ENCODE results near the gene TM9SF2.
A peak's percentile ranks its signal among the peaks of the same experiment; 100 is the strongest.
"Not testable (repeated sequence)": the region's sequence is repeated elsewhere in the genome, so short reads cannot be mapped to it uniquely, and the experiment has no call there.

TM9SF2 gene

DNA sequence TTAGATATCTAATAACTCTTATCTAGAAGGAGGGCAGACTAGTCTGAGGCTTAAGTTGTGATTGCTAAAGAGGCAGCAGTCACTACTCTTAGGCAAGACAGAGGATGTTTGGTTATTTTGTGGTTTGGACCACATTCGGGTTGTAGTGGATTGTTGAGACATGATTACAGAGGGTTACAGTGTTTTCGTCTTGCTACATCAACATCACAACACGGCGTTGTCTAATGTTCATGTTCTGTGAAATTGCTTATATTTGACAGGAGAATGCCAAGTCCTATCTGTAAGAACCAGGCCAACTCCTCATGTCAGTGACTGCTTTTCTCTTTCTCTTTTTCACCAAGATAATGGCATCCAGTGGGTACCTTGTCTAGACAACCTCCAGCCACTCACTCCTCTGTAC is 16.8 kb upstream of the TM9SF2 start:
- DNase-seq (ENCODE audit: low read depth, low spot score): no peak
- H3K4me3 ChIP-seq: no peak overlapping the region
- TF ChIP-seq FOXP2 (optimal IDR thresholded peaks at IDR 0.05; ENCODE audit: control extremely low read depth, extremely low read length, insufficient read depth): no peak
- TF ChIP-seq EZH2 (IDR thresholded peaks at IDR 0.05): no peak
- TF ChIP-seq POLR2AphosphoS5 (IDR thresholded peaks at IDR 0.05; ENCODE audit: borderline replicate concordance, low read depth, low read length): no peak

GRCh38 chr13:99486996-99487395 is 14.3 kb upstream of the TM9SF2 start:
- DNase-seq (ENCODE audit: low read depth, low spot score): no peak
- no peak overlapping the region for H3K9ac ChIP-seq (ENCODE audit: insufficient read length)
- H3K36me3 ChIP-seq (ENCODE audit: insufficient read depth, low read length): no peaks in the 10 kb centered on the region
- H3K9me3 ChIP-seq (ENCODE audit: low read depth, low read length): no peaks in the 10 kb centered on the region
- no peak overlapping the region for H3K27ac ChIP-seq
- TF ChIP-seq EZH2 (IDR thresholded peaks at IDR 0.05) (no peak), POLR2AphosphoS5 (IDR thresholded peaks at IDR 0.05; ENCODE audit: borderline replicate concordance, low read depth, low read length) (no peak), FOXP2 (optimal IDR thresholded peaks at IDR 0.05; ENCODE audit: control extremely low read depth, extremely low read length, insufficient read depth) (no peak)
- H3K4me3 ChIP-seq: no peak overlapping the region

More for the DNA sequence above, 16.8 kb upstream of the TM9SF2 start:
- Histone ChIP-seq H3K9me3 (ENCODE audit: low read depth, low read length) (no peaks in the 10 kb centered on the region), H3K9ac (ENCODE audit: insufficient read length) (no peak overlapping the region), H3K36me3 (ENCODE audit: insufficient read depth, low read length) (no peaks in the 10 kb centered on the region), H3K27ac (no peak overlapping the region)

GRCh38 chr13:99489028-99489427 is 12.2 kb upstream of the TM9SF2 start:
- TF ChIP-seq EZH2 (IDR thresholded peaks at IDR 0.05) (no peak), FOXP2 (optimal IDR thresholded peaks at IDR 0.05; ENCODE audit: control extremely low read depth, extremely low read length, insufficient read depth) (no peak), POLR2AphosphoS5 (IDR thresholded peaks at IDR 0.05; ENCODE audit: borderline replicate concordance, low read depth, low read length) (no peak)
- Histone ChIP-seq H3K27ac (no peak overlapping the region), H3K9me3 (ENCODE audit: low read depth, low read length) (no peaks in the 10 kb centered on the region), H3K4me3 (no peak overlapping the region), H3K9ac (ENCODE audit: insufficient read length) (no peak overlapping the region), H3K36me3 (ENCODE audit: insufficient read depth, low read length) (no peaks in the 10 kb centered on the region)
- no peak for DNase-seq (ENCODE audit: low read depth, low spot score)

DNA sequence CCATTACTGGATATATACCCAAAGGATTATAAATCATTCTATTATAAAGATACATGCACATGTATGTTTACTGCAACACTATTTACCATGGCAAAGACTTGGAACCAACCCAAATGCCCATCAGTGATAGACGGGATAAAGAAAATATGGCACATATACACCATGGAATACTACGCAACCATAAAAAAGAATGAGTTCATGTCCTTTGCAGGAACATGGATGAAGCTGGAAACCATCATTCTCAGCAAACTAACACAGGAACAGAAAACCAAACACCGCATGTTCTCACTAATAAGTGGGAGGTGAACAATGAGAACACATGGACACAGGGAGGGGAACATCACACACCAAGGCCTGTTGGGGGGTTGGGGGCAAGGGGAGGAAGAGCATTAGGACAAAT is 9.5 kb upstream of the TM9SF2 start:
- not testable (repeated sequence) for H3K4me3 ChIP-seq; H3K9me3 ChIP-seq (ENCODE audit: low read depth, low read length); H3K9ac ChIP-seq (ENCODE audit: insufficient read length); H3K27ac ChIP-seq; H3K36me3 ChIP-seq (ENCODE audit: insufficient read depth, low read length); DNase-seq (ENCODE audit: low read depth, low spot score)

DNA sequence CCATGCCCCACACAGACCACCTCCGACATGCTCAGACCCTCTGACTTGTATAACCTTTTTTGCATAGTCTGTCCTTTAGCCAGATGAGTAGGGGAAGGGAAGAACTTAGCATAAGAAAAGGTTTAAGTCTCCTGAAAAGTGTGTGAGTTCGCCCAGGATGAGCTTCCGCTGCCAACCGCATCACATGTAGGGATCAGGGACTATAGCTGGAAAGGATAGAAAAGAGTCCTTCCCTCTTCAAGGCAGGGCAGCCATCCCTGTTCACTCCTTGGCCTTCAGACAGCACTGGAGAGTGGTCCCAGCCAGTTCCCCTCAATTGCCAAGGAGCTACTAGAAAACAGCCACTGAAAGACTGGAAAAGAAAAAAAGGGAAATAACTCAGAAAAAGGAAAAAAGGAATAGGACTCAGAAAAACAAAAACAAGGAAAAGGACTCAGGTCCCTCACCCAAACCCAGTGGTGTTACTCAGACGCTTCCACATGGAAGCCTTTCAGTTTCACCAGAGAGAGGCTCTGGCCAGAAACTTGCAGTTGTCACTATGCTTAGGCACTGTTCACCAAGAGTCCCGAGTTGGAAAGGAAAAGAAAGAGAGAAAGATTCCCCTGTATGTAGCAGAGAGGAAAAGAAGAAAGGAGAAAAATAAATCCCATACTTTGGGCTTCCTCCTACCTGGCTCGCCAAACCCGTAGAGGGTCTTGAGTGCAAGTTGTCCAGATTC is 5.6 kb upstream of the TM9SF2 start:
- Histone ChIP-seq H3K9ac (ENCODE audit: insufficient read length) (peak overlapping the region; percentile 20), H3K4me3 (peak overlapping the region; percentile 48), H3K27ac (no peak overlapping the region), H3K36me3 (ENCODE audit: insufficient read depth, low read length) (no peaks in the 10 kb centered on the region), H3K9me3 (ENCODE audit: low read depth, low read length) (no peaks in the 10 kb centered on the region)
- TF ChIP-seq EZH2 (IDR thresholded peaks at IDR 0.05): no peak
- TF ChIP-seq FOXP2 (optimal IDR thresholded peaks at IDR 0.05; ENCODE audit: control extremely low read depth, extremely low read length, insufficient read depth): no peak
- no peak for DNase-seq (ENCODE audit: low read depth, low spot score)

- Histone ChIP-seq H3K9ac (ENCODE audit: insufficient read length) (no peak overlapping the region), H3K36me3 (ENCODE audit: insufficient read depth, low read length) (no peaks in the 10 kb centered on the region), H3K4me3 (peak overlapping the region; percentile 48), H3K27ac (peak overlapping the region; percentile 76), H3K9me3 (ENCODE audit: low read depth, low read length) (no peaks in the 10 kb centered on the region)
- TF ChIP-seq POLR2AphosphoS5 (IDR thresholded peaks at IDR 0.05; ENCODE audit: borderline replicate concordance, low read depth, low read length): no peak
- TF ChIP-seq FOXP2 (optimal IDR thresholded peaks at IDR 0.05; ENCODE audit: control extremely low read depth, extremely low read length, insufficient read depth): no peak
- TF ChIP-seq EZH2 (IDR thresholded peaks at IDR 0.05): no peak
- DNase-seq (ENCODE audit: low read depth, low spot score): no peak
Observed at GRCh38 chr13:99496184-99497142, 4.8 kb upstream of the TM9SF2 start.

DNA sequence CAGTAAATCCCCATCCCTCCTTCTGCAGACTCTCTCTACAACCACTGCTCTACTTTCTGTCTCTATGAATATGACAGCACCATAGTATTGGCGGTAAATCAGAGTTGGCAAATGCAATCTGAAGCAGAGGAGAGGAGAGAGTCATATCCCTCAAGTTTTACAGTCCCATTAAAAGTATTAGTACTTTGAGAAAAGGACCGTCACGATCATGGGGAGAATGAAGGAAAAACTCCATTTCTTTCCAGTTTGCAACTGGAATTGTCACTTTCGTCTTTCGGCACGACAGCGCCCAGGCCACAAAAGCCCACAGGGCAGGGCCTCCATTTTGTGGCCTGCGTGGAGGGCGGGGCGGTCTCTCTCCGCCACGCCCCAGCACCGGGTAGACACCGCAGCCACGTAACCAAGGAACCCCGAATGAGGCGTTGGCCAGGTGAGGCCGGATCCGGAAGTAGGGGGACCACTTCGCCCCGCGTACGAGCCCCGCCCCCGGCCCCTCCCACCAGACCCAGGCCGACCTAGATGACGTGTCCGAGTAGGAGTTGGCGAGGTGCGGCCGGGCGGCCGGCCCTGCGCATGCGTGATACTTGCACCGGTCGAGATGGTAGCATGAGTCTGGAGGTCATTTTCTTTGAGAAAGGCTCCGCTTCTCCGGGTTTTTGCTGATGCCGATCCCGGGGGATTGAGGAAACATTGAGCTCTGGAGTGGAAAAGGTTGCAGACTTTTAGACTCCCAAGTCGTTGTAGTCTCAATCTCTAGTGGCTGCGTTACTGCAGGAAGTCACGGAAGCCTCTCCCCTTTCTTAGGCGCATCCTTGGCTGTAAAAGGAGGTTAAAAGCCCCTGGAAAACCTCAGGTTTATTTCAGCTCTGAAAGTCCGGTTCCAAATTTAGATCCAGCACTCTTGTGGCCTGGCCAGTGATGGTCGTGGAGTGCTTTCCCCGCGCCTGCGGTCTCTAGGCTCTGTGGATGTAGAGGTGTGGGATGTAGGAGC is 2.8 kb upstream of the TM9SF2 start:
- TF ChIP-seq POLR2AphosphoS5 (IDR thresholded peaks at IDR 0.05; ENCODE audit: borderline replicate concordance, low read depth, low read length) (peak; percentile 84), EZH2 (IDR thresholded peaks at IDR 0.05) (no peak)
- peak; percentile 80 for DNase-seq (ENCODE audit: low read depth, low spot score)
- H3K4me3 ChIP-seq: peak overlapping the region; percentile 78
- H3K27ac ChIP-seq: peak overlapping the region; percentile 87
- no peaks in the 10 kb centered on the region for H3K36me3 ChIP-seq (ENCODE audit: insufficient read depth, low read length)
- no peaks in the 10 kb centered on the region for H3K9me3 ChIP-seq (ENCODE audit: low read depth, low read length)
- H3K9ac ChIP-seq (ENCODE audit: insufficient read length): peak overlapping the region; percentile 74

DNA sequence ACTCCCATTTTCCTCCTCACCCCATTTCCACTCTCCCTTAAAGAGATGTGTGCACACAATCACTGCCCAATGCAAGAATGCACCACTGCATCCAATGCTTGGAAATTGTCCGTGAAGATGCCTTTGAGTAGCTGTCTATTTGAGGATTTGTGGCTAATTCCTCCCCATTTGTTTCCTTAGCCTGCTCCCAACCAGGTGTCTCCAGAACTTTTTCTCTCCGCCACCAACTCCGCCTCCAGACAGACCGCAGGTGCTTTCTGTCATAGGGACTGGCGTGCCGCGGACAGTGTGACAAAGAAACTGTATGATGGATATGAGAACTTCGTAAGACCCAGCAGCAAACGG is 461 bp upstream of the TM9SF2 start:
- Histone ChIP-seq H3K9ac (ENCODE audit: insufficient read length) (peak overlapping the region; percentile 77), H3K27ac (0 out of 2 replicates have a peak overlapping the region, but pooled peaks have one; percentile 27), H3K9me3 (ENCODE audit: low read depth, low read length) (no peaks in the 10 kb centered on the region), H3K36me3 (ENCODE audit: insufficient read depth, low read length) (no peaks in the 10 kb centered on the region; the same call in 1 of the 2 replicates), H3K4me3 (peak overlapping the region; percentile 98)
- TF ChIP-seq POLR2AphosphoS5 (IDR thresholded peaks at IDR 0.05; ENCODE audit: borderline replicate concordance, low read depth, low read length): no peak
- TF ChIP-seq FOXP2 (optimal IDR thresholded peaks at IDR 0.05; ENCODE audit: control extremely low read depth, extremely low read length, insufficient read depth): no peak
- no peak for TF ChIP-seq EZH2 (IDR thresholded peaks at IDR 0.05)
- no peak for DNase-seq (ENCODE audit: low read depth, low spot score)
